ENCODE measurements around the gene CNGB1.
"Not testable (repeated sequence)": the region's sequence is repeated elsewhere in the genome, so short reads cannot be mapped to it uniquely, and the experiment has no call there.

The CNGB1 gene

GRCh38 chr16:58011652-58012051 lies 40.7 kb upstream of the CNGB1 start:
- no peak for DNase-seq (ENCODE audit: low read depth)
- no peak overlapping the region for H3K4me3 ChIP-seq (ENCODE audit: low read length)
- no peak for TF ChIP-seq CTCF (conservative IDR thresholded peaks at IDR 0.05; ENCODE audit: low read depth, low read length)

- no peak for TF ChIP-seq CTCF (conservative IDR thresholded peaks at IDR 0.05; ENCODE audit: low read depth, low read length)
- H3K4me3 ChIP-seq (ENCODE audit: low read length) = no peak overlapping the region
- no peak for DNase-seq (ENCODE audit: low read depth)
These were observed 40.0 kb upstream of the CNGB1 start for GRCh38 chr16:58010886-58011285.

GRCh38 chr16:58009856-58010416 lies 39.0 kb upstream of the CNGB1 start:
- TF ChIP-seq CTCF (conservative IDR thresholded peaks at IDR 0.05; ENCODE audit: low read depth, low read length) = no peak
- no peak for DNase-seq (ENCODE audit: low read depth)
- no peak overlapping the region for H3K4me3 ChIP-seq (ENCODE audit: low read length)

- H3K4me3 ChIP-seq (ENCODE audit: low read length) = not testable (repeated sequence)
These were observed 33.8 kb upstream of the CNGB1 start for GRCh38 chr16:58004736-58005135.

GRCh38 chr16:58002936-58003335 lies 32.0 kb upstream of the CNGB1 start:
- DNase-seq (ENCODE audit: low read depth) = no peak
- TF ChIP-seq CTCF (conservative IDR thresholded peaks at IDR 0.05; ENCODE audit: low read depth, low read length) = no peak
- no peak overlapping the region for H3K4me3 ChIP-seq (ENCODE audit: low read length)

More at GRCh38 chr16:58004736-58005135, 33.8 kb upstream of the CNGB1 start:
- not testable (repeated sequence) for DNase-seq (ENCODE audit: low read depth)

- no peak for TF ChIP-seq CTCF (conservative IDR thresholded peaks at IDR 0.05; ENCODE audit: low read depth, low read length)
- no peak overlapping the region for H3K4me3 ChIP-seq (ENCODE audit: low read length)
- DNase-seq (ENCODE audit: low read depth) = no peak
These were observed 31.5 kb upstream of the CNGB1 start for GRCh38 chr16:58002416-58002800.

GRCh38 chr16:58001781-58002415 lies 31.0 kb upstream of the CNGB1 start:
- DNase-seq (ENCODE audit: low read depth) = no peak
- H3K4me3 ChIP-seq (ENCODE audit: low read length) = peak overlapping the region; percentile 83
- TF ChIP-seq CTCF (conservative IDR thresholded peaks at IDR 0.05; ENCODE audit: low read depth, low read length) = no peak

Data from retinal pigment epithelial cell (primary cell).